IMR-90 (cell line): ENCODE results near the gene OR1A1. TPM values are rescaled to one million over a fixed set of nuclear protein-coding genes. Genes with fewer than 3 reads are reported as not detected.
A peak's percentile ranks its signal among the peaks of the same experiment; 100 is the strongest.

ENCODE experiments used
- ATAC-seq: fragments of 200-7000 bp; cut with Tn5 transposase; 2 replicates; pipeline ENCODE4 v1.9.1; 2020; ENCODE audit warnings: low read depth, mild to moderate bottlenecking, moderate library complexity
- Bru-seq: library from RNA; stranded (reverse); fragments of 400-500 nt; gene quantifications from one replicate; lab custom pipeline; 2021; lab: Mats Ljungman, UMichigan
- BruChase-seq, 2 experiments: library from RNA; stranded (reverse); fragments of 400-500 nt; gene quantifications; one replicate each; lab custom pipeline; 2021; lab: Mats Ljungman, UMichigan
- BruUV-seq: library from RNA; stranded (reverse); fragments of 400-500 nt; replicated peaks from 2 replicates; lab custom pipeline; 2021; lab: Mats Ljungman, UMichigan
- CTCF ChIA-PET: fragments of 300-600 bp; formaldehyde crosslinking; extraction: SDS; loops from one replicate; lab custom pipeline; 2021; ENCODE audit warnings: antibody characterized with exemption; lab: Yijun Ruan, JAX
- POLR2A ChIA-PET: fragments of 300-600 bp; sonication (Branson Sonifier 250); formaldehyde crosslinking; loops from one replicate; lab custom pipeline; 2022; ENCODE audit warnings: antibody characterized with exemption; ENCODE audit not compliant: unreplicated experiment; lab: Charles Lee
- DNase-seq: peaks from one replicate; pipeline ENCODE4 v3.0.0; 2013
- H2AFZ ChIP-seq: replicated peaks from 2 replicates; pipeline ENCODE3; 2013; ENCODE audit warnings: low read length, mild to moderate bottlenecking; ENCODE audit not compliant: poor library complexity
- H2AK5ac ChIP-seq: 2 replicates; pipeline ENCODE4 v1.6.1; 2013; ENCODE audit warnings: low read depth, low read length, inconsistent platforms
- H2AK9ac ChIP-seq: replicated peaks from 2 replicates; pipeline ENCODE3; 2013; ENCODE audit warnings: mild to moderate bottlenecking, low read depth, low read length, moderate library complexity; ENCODE audit not compliant: poor library complexity
- H2BK120ac ChIP-seq: 2 replicates; pipeline ENCODE4 v1.6.1; 2013; ENCODE audit warnings: low read depth, low read length, inconsistent platforms
- H2BK15ac ChIP-seq: 3 replicates; pipeline ENCODE4 v1.6.1; 2013; ENCODE audit warnings: low read depth, low read length, inconsistent platforms
- H2BK20ac ChIP-seq: 2 replicates; pipeline ENCODE4 v1.6.1; 2013; ENCODE audit warnings: low read depth, mild to moderate bottlenecking, inconsistent platforms, low read length, moderate library complexity
- H2BK5ac ChIP-seq: 2 replicates; pipeline ENCODE4 v1.6.1; 2013; ENCODE audit warnings: mild to moderate bottlenecking, low read depth, low read length, inconsistent platforms; ENCODE audit not compliant: poor library complexity, severe bottlenecking
- H3K14ac ChIP-seq: replicated peaks from 2 replicates; pipeline ENCODE4 v1.6.1; 2013; ENCODE audit warnings: low read depth, low read length, inconsistent platforms
- H3K18ac ChIP-seq: 2 replicates; pipeline ENCODE4 v1.6.1; 2013; ENCODE audit warnings: low read depth, low read length, control low read depth
- H3K23ac ChIP-seq: 2 replicates; pipeline ENCODE4 v1.6.1; 2013; ENCODE audit warnings: low read depth, low read length, inconsistent platforms
- H3K27ac ChIP-seq: 2 replicates; pipeline ENCODE4 v1.5.1; 2013; ENCODE audit warnings: mild to moderate bottlenecking, control low read depth, low read length; ENCODE audit not compliant: insufficient read depth
- H3K27me3 ChIP-seq: 2 replicates; pipeline ENCODE4 v1.6.1; 2013; ENCODE audit warnings: low read length; ENCODE audit not compliant: control insufficient read depth, insufficient read depth
- H3K36me3 ChIP-seq: 2 replicates; pipeline ENCODE4 v1.6.1; 2013; ENCODE audit warnings: low read length, mixed read lengths; ENCODE audit not compliant: control insufficient read depth, insufficient read depth
- H3K4ac ChIP-seq: 2 replicates; pipeline ENCODE4 v1.6.1; 2013; ENCODE audit warnings: low read depth, low read length, inconsistent platforms
- H3K4me1 ChIP-seq: 2 replicates; pipeline ENCODE4 v1.6.1; 2013; ENCODE audit warnings: low read length, mixed read lengths; ENCODE audit not compliant: control insufficient read depth, insufficient read depth
- H3K4me2 ChIP-seq: 2 replicates; pipeline ENCODE4 v1.6.1; 2013; ENCODE audit warnings: low read depth, mild to moderate bottlenecking, control low read depth, low read length, moderate library complexity
- H3K4me3 ChIP-seq: 2 replicates; pipeline ENCODE4 v1.5.1; 2013; ENCODE audit warnings: low read depth, mild to moderate bottlenecking, control low read depth, low read length, moderate library complexity; ENCODE audit not compliant: insufficient read depth
- H3K56ac ChIP-seq: 2 replicates; pipeline ENCODE4 v1.6.1; 2013; ENCODE audit warnings: low read length, inconsistent platforms; ENCODE audit not compliant: insufficient read depth; ENCODE audit errors: extremely low read depth
- H3K79me1 ChIP-seq, 2 experiments: 2 replicates each; pipeline ENCODE4 v1.6.1; 2013; ENCODE audit warnings: low read length in 2 of 2, inconsistent platforms in 1 of 2, low read depth in 1 of 2
- H3K9ac ChIP-seq: 2 replicates; pipeline ENCODE4 v1.6.1; 2013; ENCODE audit warnings: low read depth, low read length, control low read depth
- H3K9me1 ChIP-seq: 2 replicates; pipeline ENCODE4 v1.6.1; 2013; ENCODE audit warnings: low read length, inconsistent platforms; ENCODE audit not compliant: insufficient read depth
- H3K9me3 ChIP-seq: 2 replicates; pipeline ENCODE4 v1.6.1; 2013; ENCODE audit warnings: low read length; ENCODE audit not compliant: control insufficient read depth, insufficient read depth
- H4K20me1 ChIP-seq: 2 replicates; pipeline ENCODE4 v1.6.1; 2013; ENCODE audit warnings: low read length, inconsistent platforms; ENCODE audit not compliant: insufficient read depth
- H4K5ac ChIP-seq: 2 replicates; pipeline ENCODE4 v1.6.1; 2013; ENCODE audit warnings: mild to moderate bottlenecking, low read depth, low read length, control low read depth
- H4K8ac ChIP-seq, 2 experiments: 2 replicates each; pipeline ENCODE4 v1.6.1; 2013; ENCODE audit warnings: low read depth in 2 of 2, low read length in 2 of 2, control low read depth in 1 of 2, inconsistent platforms in 1 of 2
- H4K91ac ChIP-seq: 2 replicates; pipeline ENCODE4 v1.6.1; 2013; ENCODE audit warnings: low read depth, low read length, inconsistent platforms; ENCODE audit not compliant: insufficient read depth
- BHLHE40 ChIP-seq: fragments of 150-350 bp; IDR thresholded peaks from 2 replicates; pipeline ENCODE4 v1.6.1; 2016; ENCODE audit warnings: mild to moderate bottlenecking, low read depth, low read length
- CEBPB ChIP-seq: IDR thresholded peaks from 2 replicates; pipeline ENCODE4 v1.6.1; 2012; ENCODE audit warnings: low read depth, low read length, improper control_type of control experiment
- CHD1 ChIP-seq: IDR thresholded peaks from 2 replicates; pipeline ENCODE4 v1.6.1; 2012; ENCODE audit warnings: low read depth, low read length, improper control_type of control experiment
- CTCF ChIP-seq: conservative IDR thresholded peaks from 2 replicates; pipeline ENCODE4 v1.5.1; 2012; ENCODE audit warnings: mild to moderate bottlenecking, low read depth, low read length, improper control_type of control experiment
- FOS ChIP-seq: fragments of 150-350 bp; IDR thresholded peaks from 2 replicates; pipeline ENCODE4 v1.6.1; 2016; ENCODE audit warnings: low read depth, low read length
- MAFK ChIP-seq: IDR thresholded peaks from 2 replicates; pipeline ENCODE4 v1.6.1; 2012; ENCODE audit warnings: low read depth, low read length, improper control_type of control experiment
- MAZ ChIP-seq: IDR thresholded peaks from 2 replicates; pipeline ENCODE4 v1.6.1; 2012; ENCODE audit warnings: low read depth, mild to moderate bottlenecking, low read length, improper control_type of control experiment, moderate library complexity, borderline replicate concordance
- MXI1 ChIP-seq: IDR thresholded peaks from 2 replicates; pipeline ENCODE4 v1.6.1; 2012; ENCODE audit warnings: low read depth, mild to moderate bottlenecking, low read length, moderate library complexity, borderline replicate concordance
- NFE2L2 ChIP-seq: fragments of 150-350 bp; IDR thresholded peaks from 2 replicates; pipeline ENCODE4 v1.6.1; 2016; ENCODE audit warnings: low read depth, mild to moderate bottlenecking, low read length
- POLR2A ChIP-seq: IDR thresholded peaks from 2 replicates; pipeline ENCODE4 v1.6.1; 2012; ENCODE audit warnings: mild to moderate bottlenecking, low read depth, low read length
- RAD21 ChIP-seq: IDR thresholded peaks from 2 replicates; pipeline ENCODE4 v1.6.1; 2012; ENCODE audit warnings: low read length, improper control_type of control experiment
- RCOR1 ChIP-seq: IDR thresholded peaks from 2 replicates; pipeline ENCODE4 v1.6.1; 2012; ENCODE audit warnings: mild to moderate bottlenecking, low read length, improper control_type of control experiment; ENCODE audit not compliant: insufficient replicate concordance
- RFX5 ChIP-seq: IDR thresholded peaks from 2 replicates; pipeline ENCODE4 v1.8.0; 2012; ENCODE audit warnings: low read depth, mild to moderate bottlenecking, low read length, moderate library complexity
- SMC3 ChIP-seq: fragments of 150-350 bp; IDR thresholded peaks from 2 replicates; pipeline ENCODE4 v1.6.1; 2016; ENCODE audit warnings: low read depth, mild to moderate bottlenecking, antibody characterized with exemption, low read length, moderate library complexity
- WGBS, 2 experiments: methylation state at CpG; one replicate each; pipeline versions ENCODE4 v1.1.5 to v1.1.7; 2013; ENCODE audit warnings: missing lambda C conversion rate in 2 of 2; ENCODE audit not compliant: insufficient read length in 1 of 2; ENCODE audit errors: extremely low coverage in 2 of 2; 5-methylcytosine and 5-hydroxymethylcytosine counted together
- dilution Hi-C: fragments of 300-500 bp; cut with HindIII; formaldehyde crosslinking; loops from one replicate; pipeline ENCODE4 v1.14.3; 2018; ENCODE audit warnings: low sequenced_read_pairs; ENCODE audit not compliant: unreplicated experiment
- in situ Hi-C: fragments of 300-500 bp; cut with MboI; formaldehyde crosslinking; loops from 3 replicates; pipeline ENCODE4 v1.14.3; 2019; ENCODE audit warnings: low sequenced_read_pairs, inconsistent platforms, mixed read lengths
- intact Hi-C: fragments of 100-400 bp; cut with micrococcal nuclease; formaldehyde crosslinking; loops from 2 replicates; pipeline ENCODE4 v1.10.0; 2022
- long read RNA-seq: library from polyadenylated mRNA; unstranded; transcript quantifications from one replicate; pipeline ENCODE4 v2.0.0, GENCODE V29; 2021; ENCODE audit not compliant: unreplicated experiment
- polyA plus RNA-seq, 3 experiments: library from polyadenylated mRNA; depleted of rRNA; stranded (reverse); fragments of >200 nt; gene quantifications; 2 replicates each; pipeline ENCODE4 v1.2.3, GENCODE V29; 2012; ENCODE audit warnings: low replicate concordance in 1 of 3
- total RNA-seq: library from RNA; depleted of rRNA; stranded (reverse); fragments of >200 nt; gene quantifications from 2 replicates; pipeline ENCODE4 v1.2.3, GENCODE V29; 2012; rRNA removed
- TF ChIP-seq, protein P1 (sequence below): fragments of 150-350 bp; IDR thresholded peaks from 2 replicates; pipeline ENCODE4 v1.6.1; 2017; ENCODE audit warnings: mild to moderate bottlenecking, antibody characterized with exemption, low read length, low read depth

Gene OR1A1, protein sequence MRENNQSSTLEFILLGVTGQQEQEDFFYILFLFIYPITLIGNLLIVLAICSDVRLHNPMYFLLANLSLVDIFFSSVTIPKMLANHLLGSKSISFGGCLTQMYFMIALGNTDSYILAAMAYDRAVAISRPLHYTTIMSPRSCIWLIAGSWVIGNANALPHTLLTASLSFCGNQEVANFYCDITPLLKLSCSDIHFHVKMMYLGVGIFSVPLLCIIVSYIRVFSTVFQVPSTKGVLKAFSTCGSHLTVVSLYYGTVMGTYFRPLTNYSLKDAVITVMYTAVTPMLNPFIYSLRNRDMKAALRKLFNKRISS
- total RNA-seq (not detected in 2 replicates), polyA plus RNA-seq (2012; rRNA removed) (not detected in 2 replicates), Bru-seq, nascent RNA (not detected), BruChase-seq, experiment 1, labeled RNA remaining after a 6-hour chase (not detected), BruChase-seq, experiment 2, labeled RNA remaining after a 2-hour chase (not detected)
- polyA plus RNA-seq (2012; cell fraction: cytosol; rRNA removed): not detected in 2 replicates
- polyA plus RNA-seq (2012; cell fraction: nucleus; rRNA removed; ENCODE audit: low replicate concordance): not detected in 2 replicates
- long read RNA-seq: 0 reads

GRCh38 chr17:3207367-3207766 is at the start of gene OR1A1:
Gene OR1A1 (plus strand): TSS chr17:3207667. CDS start chr17:3215621, 7,954 bp downstream.
- Histone ChIP-seq H3K9me1 (no peaks in the 10 kb centered on the region), H2AK5ac (no peak within 1 kb of the TSS), H3K4me2 (no peak within 1 kb of the TSS), H3K79me1 (no peaks in the 10 kb centered on the region), H4K8ac (no peak within 1 kb of the TSS), H2BK120ac (no peak within 1 kb of the TSS), H3K23ac (no peak within 1 kb of the TSS), H3K56ac (no peak within 1 kb of the TSS), H3K4me3 (no peak within 1 kb of the TSS), H4K5ac (no peak within 1 kb of the TSS), H2BK15ac (no peak within 1 kb of the TSS), H3K27me3 (no peaks in the 10 kb centered on the region), H3K9me3 (peaks cover 7% of the 10 kb centered on the region; the same call in 1 of the 2 replicates), H4K91ac (no peak within 1 kb of the TSS), H3K4ac (no peak within 1 kb of the TSS), H3K18ac (no peak within 1 kb of the TSS), H3K4me1 (no peaks in the 10 kb centered on the region), H3K14ac (no peak within 1 kb of the TSS), H2AFZ (peak within 1 kb of the TSS; percentile 23), H2AK9ac (no peak within 1 kb of the TSS), H3K27ac (no peak within 1 kb of the TSS), H2BK20ac (no peak within 1 kb of the TSS), H2BK5ac (no peak within 1 kb of the TSS), H4K20me1 (no peaks in the 10 kb centered on the region), H3K36me3 (no peaks in the 10 kb centered on the region), H3K9ac (no peak within 1 kb of the TSS)
- in situ Hi-C loops: no loop called here
- POLR2A ChIA-PET: no interaction called here
- intact Hi-C loops: no loop called here
- ATAC-seq: no peak
- no TSS peak for BruUV-seq
- dilution Hi-C loops: no loop called here
- DNase-seq: no peak
- WGBS, 2 experiments: 51% methylated on average over 3 of the region's 7 CpGs; no CpG with 5 or more reads in 1 of the 2 experiments
- CTCF ChIA-PET: no interaction called here
- no peak for TF ChIP-seq MXI1
- TF ChIP-seq FOS: no peak
- no peak for TF ChIP-seq BHLHE40
- TF ChIP-seq MAFK: no peak
- TF ChIP-seq CTCF: no peak
- TF ChIP-seq RCOR1: no peak
- TF ChIP-seq, protein P1, sequence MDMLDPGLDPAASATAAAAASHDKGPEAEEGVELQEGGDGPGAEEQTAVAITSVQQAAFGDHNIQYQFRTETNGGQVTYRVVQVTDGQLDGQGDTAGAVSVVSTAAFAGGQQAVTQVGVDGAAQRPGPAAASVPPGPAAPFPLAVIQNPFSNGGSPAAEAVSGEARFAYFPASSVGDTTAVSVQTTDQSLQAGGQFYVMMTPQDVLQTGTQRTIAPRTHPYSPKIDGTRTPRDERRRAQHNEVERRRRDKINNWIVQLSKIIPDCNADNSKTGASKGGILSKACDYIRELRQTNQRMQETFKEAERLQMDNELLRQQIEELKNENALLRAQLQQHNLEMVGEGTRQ: no peak
- TF ChIP-seq CHD1: no peak
- no peak for TF ChIP-seq MAZ
- no peak for TF ChIP-seq CEBPB
- no peak for TF ChIP-seq RAD21
- TF ChIP-seq RFX5: no peak
- TF ChIP-seq POLR2A: no peak
- no peak for TF ChIP-seq SMC3
- TF ChIP-seq NFE2L2: no peak
